OCI-LY1 (cell line): ENCODE measurements around the gene CLASRP.

Source experiments
- H2AFZ ChIP-seq: fragments of 200-600 bp; sonication (generic), shearing (Covaris generic); 2 replicates; pipeline ENCODE4 v1.6.0; 2014; ENCODE audit warnings: antibody characterized with exemption, mild to moderate bottlenecking, low read length
- H3F3A ChIP-seq: fragments of 200-600 bp; sonication (generic), shearing (Covaris generic); 2 replicates; pipeline ENCODE4 v1.6.0; 2014; ENCODE audit warnings: mild to moderate bottlenecking, antibody characterized with exemption, low read length, moderate library complexity; ENCODE audit not compliant: insufficient read depth
- H3K27ac ChIP-seq: fragments of 200-600 bp; sonication (generic); 2 replicates; pipeline ENCODE4 v1.5.1; 2014; ENCODE audit warnings: low read length, mixed run types, mild to moderate bottlenecking, low read depth; ENCODE audit not compliant: poor library complexity, severe bottlenecking
- H3K27me3 ChIP-seq: fragments of 200-600 bp; sonication (generic); 2 replicates; pipeline ENCODE4 v1.6.0; 2014; ENCODE audit warnings: antibody characterized with exemption, mild to moderate bottlenecking, low read length, moderate library complexity; ENCODE audit not compliant: insufficient read depth
- H3K36me3 ChIP-seq: fragments of 200-600 bp; sonication (generic); 2 replicates; pipeline ENCODE4 v1.6.1; 2014; ENCODE audit warnings: mild to moderate bottlenecking, antibody characterized with exemption, low read length, moderate library complexity, mixed read lengths; ENCODE audit not compliant: insufficient read depth
- H3K4me1 ChIP-seq: fragments of 200-600 bp; sonication (generic); 2 replicates; pipeline ENCODE4 v1.5.1; 2014; ENCODE audit warnings: mild to moderate bottlenecking, low read length, moderate library complexity; ENCODE audit not compliant: insufficient read depth, severe bottlenecking
- H3K4me2 ChIP-seq: fragments of 200-600 bp; sonication (generic), shearing (Covaris generic); 2 replicates; pipeline ENCODE4 v1.6.1; 2014; ENCODE audit warnings: low read length
- H3K4me3 ChIP-seq: fragments of 200-600 bp; sonication (generic); 2 replicates; pipeline ENCODE4 v1.5.1; 2014; ENCODE audit warnings: low read length, low read depth, mild to moderate bottlenecking, mixed read lengths; ENCODE audit not compliant: poor library complexity, severe bottlenecking
- H3K79me2 ChIP-seq: fragments of 200-600 bp; shearing (Covaris generic); 2 replicates; pipeline ENCODE4 v1.6.1; 2016; ENCODE audit warnings: mixed run types, low read length, mixed read lengths; ENCODE audit not compliant: insufficient read depth
- H3K9ac ChIP-seq: fragments of 200-600 bp; sonication (generic), shearing (Covaris generic); 2 replicates; pipeline ENCODE4 v1.6.1; 2014; ENCODE audit warnings: mild to moderate bottlenecking, low read length, mixed read lengths
- H3K9me2 ChIP-seq: fragments of 200-600 bp; sonication (generic), shearing (Covaris generic); 2 replicates; pipeline ENCODE4 v1.6.1; 2014; ENCODE audit warnings: low read depth, mild to moderate bottlenecking, low read length, mixed read lengths
- H3K9me3 ChIP-seq: fragments of 200-600 bp; shearing (Covaris generic); 2 replicates; pipeline ENCODE4 v1.6.1; 2014; ENCODE audit warnings: low read length, mixed read lengths
- H4K20me1 ChIP-seq: fragments of 200-600 bp; sonication (generic), shearing (Covaris generic); 2 replicates; pipeline ENCODE4 v1.6.0; 2016; ENCODE audit warnings: mild to moderate bottlenecking, low read length; ENCODE audit not compliant: insufficient read depth
- EZH2 ChIP-seq: fragments of 200-600 bp; sonication (generic), shearing (Covaris generic); IDR thresholded peaks from 2 replicates; pipeline ENCODE4 v1.8.0; 2017; ENCODE audit warnings: borderline replicate concordance, mixed run types, mild to moderate bottlenecking, antibody characterized with exemption, low read length, moderate library complexity, mixed read lengths
- TF ChIP-seq, protein P1 (sequence below): fragments of 200-600 bp; sonication (generic), shearing (Covaris generic); IDR thresholded peaks from 2 replicates; pipeline ENCODE4 v1.5.1; 2017; ENCODE audit warnings: mild to moderate bottlenecking, antibody characterized with exemption, low read length, moderate library complexity, mixed read lengths

Gene CLASRP

DNA sequence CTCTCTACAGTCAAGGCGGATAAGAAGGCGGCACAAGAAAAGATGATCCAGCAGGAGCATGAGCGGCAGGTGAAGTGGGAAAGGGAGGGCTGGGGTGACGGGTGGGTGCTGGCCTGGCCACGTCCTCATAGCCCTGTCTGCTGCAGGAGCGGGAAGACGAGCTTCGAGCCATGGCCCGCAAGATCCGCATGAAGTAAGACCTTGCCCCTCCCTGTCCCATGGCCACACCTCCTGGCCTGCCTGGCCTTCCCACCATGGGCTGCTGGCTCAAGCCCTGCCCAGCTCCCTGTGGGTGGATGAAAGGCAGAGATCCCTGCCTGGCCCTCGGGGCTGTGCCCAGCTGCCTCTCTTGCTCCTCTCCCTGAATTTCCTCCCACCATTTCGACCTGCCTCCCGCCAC lies 30.2 kb downstream of the CLASRP start:
- Histone ChIP-seq H3K9me2 (no peaks in the 10 kb centered on the region), H3K27me3 (no peaks in the 10 kb centered on the region), H3K79me2 (no peaks in the 10 kb centered on the region), H3K27ac (peak overlapping the region; percentile 61), H3K4me3 (no peak overlapping the region), H3K36me3 (peaks cover 80% of the 10 kb centered on the region), H3K4me1 (peaks cover 32% of the 10 kb centered on the region), H4K20me1 (no peaks in the 10 kb centered on the region), H3F3A (0 out of 2 replicates have a peak, but pooled peaks cover 6% of the 10 kb centered on the region), H2AFZ (no peak overlapping the region), H3K4me2 (no peak overlapping the region), H3K9ac (no peak overlapping the region), H3K9me3 (no peaks in the 10 kb centered on the region)
- no peak for TF ChIP-seq EZH2
- TF ChIP-seq, protein P1, sequence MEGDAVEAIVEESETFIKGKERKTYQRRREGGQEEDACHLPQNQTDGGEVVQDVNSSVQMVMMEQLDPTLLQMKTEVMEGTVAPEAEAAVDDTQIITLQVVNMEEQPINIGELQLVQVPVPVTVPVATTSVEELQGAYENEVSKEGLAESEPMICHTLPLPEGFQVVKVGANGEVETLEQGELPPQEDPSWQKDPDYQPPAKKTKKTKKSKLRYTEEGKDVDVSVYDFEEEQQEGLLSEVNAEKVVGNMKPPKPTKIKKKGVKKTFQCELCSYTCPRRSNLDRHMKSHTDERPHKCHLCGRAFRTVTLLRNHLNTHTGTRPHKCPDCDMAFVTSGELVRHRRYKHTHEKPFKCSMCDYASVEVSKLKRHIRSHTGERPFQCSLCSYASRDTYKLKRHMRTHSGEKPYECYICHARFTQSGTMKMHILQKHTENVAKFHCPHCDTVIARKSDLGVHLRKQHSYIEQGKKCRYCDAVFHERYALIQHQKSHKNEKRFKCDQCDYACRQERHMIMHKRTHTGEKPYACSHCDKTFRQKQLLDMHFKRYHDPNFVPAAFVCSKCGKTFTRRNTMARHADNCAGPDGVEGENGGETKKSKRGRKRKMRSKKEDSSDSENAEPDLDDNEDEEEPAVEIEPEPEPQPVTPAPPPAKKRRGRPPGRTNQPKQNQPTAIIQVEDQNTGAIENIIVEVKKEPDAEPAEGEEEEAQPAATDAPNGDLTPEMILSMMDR, result no peak

DNA sequence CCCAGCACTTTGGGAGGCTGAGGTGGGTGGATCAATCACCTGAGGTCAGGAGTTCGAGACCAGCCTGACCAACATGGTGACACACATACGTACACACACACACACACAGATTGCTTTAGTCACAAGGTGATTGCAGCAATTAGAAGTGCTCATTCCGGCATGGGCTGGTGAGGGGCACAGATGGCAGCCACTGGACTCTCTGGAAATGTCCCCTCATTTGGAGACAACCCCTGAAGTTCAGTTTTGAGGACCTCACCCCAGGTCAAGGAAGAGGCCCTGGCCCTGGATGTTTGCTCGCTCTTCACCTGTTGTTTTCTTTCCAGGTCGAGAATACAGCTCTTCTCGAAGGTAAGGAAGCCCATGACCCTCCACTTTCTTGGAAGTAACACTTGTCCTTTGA lies 31.4 kb downstream of the CLASRP start:
- no peaks in the 10 kb centered on the region for H3K79me2 ChIP-seq
- TF ChIP-seq, protein P1, result no peak
- TF ChIP-seq EZH2, result no peak
- peaks cover 78% of the 10 kb centered on the region for H3K36me3 ChIP-seq
- no peak overlapping the region for H3K9ac ChIP-seq
- H3K4me2 ChIP-seq, result no peak overlapping the region
- no peaks in the 10 kb centered on the region for H4K20me1 ChIP-seq
- H3K4me1 ChIP-seq, result peaks cover 43% of the 10 kb centered on the region
- no peak overlapping the region for H3K4me3 ChIP-seq
- no peaks in the 10 kb centered on the region for H3K27me3 ChIP-seq
- H3K27ac ChIP-seq, result peak overlapping the region; percentile 73
- 0 out of 2 replicates have a peak, but pooled peaks cover 6% of the 10 kb centered on the region for H3F3A ChIP-seq
- no peaks in the 10 kb centered on the region for H3K9me2 ChIP-seq
- no peaks in the 10 kb centered on the region for H3K9me3 ChIP-seq
- no peak overlapping the region for H2AFZ ChIP-seq

DNA sequence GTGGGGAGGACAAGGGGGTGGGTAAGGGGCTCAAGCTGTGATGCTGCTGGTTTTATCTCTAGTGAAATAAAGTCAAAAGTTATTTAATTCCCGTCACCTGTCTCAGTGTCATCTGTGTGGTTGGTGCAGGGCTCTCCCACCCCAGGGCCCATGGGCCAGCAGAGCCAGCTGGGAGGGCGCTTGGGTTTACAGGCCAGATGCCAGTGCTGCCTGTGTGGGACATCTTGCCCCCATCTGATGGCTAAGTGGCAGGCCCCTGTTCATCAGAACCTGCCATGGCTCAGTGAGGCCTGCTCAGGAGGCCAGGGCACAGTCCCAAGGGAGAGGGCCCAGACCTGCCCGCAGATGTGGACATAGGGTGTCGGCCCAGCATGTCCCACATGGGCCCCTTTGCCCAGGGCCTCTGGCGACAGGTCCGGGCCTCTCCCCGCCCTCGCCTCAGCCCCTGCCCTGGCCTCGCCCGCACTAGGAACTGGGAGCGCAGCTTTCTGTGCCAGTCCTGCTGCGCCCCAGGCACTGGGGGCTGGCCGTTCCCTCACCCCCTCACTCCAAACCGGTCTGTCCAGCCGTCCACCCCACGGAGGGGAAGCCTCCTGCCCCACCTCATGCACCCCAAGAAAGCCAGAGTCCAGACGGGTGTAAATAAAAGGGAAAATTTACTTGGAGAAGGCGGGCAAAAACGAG lies 32.2 kb downstream of the CLASRP start:
- no peaks in the 10 kb centered on the region for H3K27me3 ChIP-seq
- no peaks in the 10 kb centered on the region for H4K20me1 ChIP-seq
- no peak overlapping the region for H2AFZ ChIP-seq
- no peak overlapping the region for H3K4me2 ChIP-seq
- 0 out of 2 replicates have a peak, but pooled peaks cover 6% of the 10 kb centered on the region for H3F3A ChIP-seq
- H3K9me2 ChIP-seq, result no peaks in the 10 kb centered on the region
- no peak overlapping the region for H3K9ac ChIP-seq
- peaks cover 70% of the 10 kb centered on the region for H3K36me3 ChIP-seq
- H3K4me3 ChIP-seq, result no peak overlapping the region
- no peaks in the 10 kb centered on the region for H3K9me3 ChIP-seq
- no peaks in the 10 kb centered on the region for H3K79me2 ChIP-seq
- H3K4me1 ChIP-seq, result peaks cover 44% of the 10 kb centered on the region
- TF ChIP-seq, protein P1, result no peak
- no peak for TF ChIP-seq EZH2
- peak overlapping the region; percentile 73 for H3K27ac ChIP-seq
